Measurements from ENCODE around the gene RPS14.

- TF ChIP-seq CTCF (IDR thresholded peaks at IDR 0.05 in 2 of 3, conservative IDR thresholded peaks at IDR 0.05 in 1 of 3; ENCODE audit: insufficient read depth in 2 of 3, low read depth in 1 of 3, low read length in 3 of 3), result no peak
- TF ChIP-seq E2F5 (CRISPR knock-in tag; IDR thresholded peaks at IDR 0.05), result no peak
- no peak for TF ChIP-seq E2F1 (CRISPR knock-in tag; IDR thresholded peaks at IDR 0.05)
Observed at GRCh38 chr5:150448334-150448733, 1.2 kb downstream of the RPS14 start.
